ENCODE measurements around the gene WAC. TPM values are rescaled to one million over a fixed set of nuclear protein-coding genes. Genes with fewer than 3 reads are reported as not detected.
A peak's percentile ranks its signal among the peaks of the same experiment; 100 is the strongest.

WAC gene
- total and polyA plus RNA-seq, 9 of the 15 experiments (the other 6 are each of a cell fraction or from before 2014, with no cell fraction given) = 24.8 to 123 (median 78.2) TPM

- TF ChIP-seq, protein P1, sequence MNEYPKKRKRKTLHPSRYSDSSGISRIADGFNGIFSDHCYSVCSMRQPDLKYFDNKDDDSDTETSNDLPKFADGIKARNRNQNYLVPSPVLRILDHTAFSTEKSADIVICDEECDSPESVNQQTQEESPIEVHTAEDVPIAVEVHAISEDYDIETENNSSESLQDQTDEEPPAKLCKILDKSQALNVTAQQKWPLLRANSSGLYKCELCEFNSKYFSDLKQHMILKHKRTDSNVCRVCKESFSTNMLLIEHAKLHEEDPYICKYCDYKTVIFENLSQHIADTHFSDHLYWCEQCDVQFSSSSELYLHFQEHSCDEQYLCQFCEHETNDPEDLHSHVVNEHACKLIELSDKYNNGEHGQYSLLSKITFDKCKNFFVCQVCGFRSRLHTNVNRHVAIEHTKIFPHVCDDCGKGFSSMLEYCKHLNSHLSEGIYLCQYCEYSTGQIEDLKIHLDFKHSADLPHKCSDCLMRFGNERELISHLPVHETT (CRISPR knock-in tag; conservative IDR thresholded peaks at IDR 0.05 in 1 of 2, IDR thresholded peaks at IDR 0.05 in 1 of 2) = peak in 1 of 2 experiments; percentile 13; a peak in 1 of 4 replicates
- TF ChIP-seq, protein P2, sequence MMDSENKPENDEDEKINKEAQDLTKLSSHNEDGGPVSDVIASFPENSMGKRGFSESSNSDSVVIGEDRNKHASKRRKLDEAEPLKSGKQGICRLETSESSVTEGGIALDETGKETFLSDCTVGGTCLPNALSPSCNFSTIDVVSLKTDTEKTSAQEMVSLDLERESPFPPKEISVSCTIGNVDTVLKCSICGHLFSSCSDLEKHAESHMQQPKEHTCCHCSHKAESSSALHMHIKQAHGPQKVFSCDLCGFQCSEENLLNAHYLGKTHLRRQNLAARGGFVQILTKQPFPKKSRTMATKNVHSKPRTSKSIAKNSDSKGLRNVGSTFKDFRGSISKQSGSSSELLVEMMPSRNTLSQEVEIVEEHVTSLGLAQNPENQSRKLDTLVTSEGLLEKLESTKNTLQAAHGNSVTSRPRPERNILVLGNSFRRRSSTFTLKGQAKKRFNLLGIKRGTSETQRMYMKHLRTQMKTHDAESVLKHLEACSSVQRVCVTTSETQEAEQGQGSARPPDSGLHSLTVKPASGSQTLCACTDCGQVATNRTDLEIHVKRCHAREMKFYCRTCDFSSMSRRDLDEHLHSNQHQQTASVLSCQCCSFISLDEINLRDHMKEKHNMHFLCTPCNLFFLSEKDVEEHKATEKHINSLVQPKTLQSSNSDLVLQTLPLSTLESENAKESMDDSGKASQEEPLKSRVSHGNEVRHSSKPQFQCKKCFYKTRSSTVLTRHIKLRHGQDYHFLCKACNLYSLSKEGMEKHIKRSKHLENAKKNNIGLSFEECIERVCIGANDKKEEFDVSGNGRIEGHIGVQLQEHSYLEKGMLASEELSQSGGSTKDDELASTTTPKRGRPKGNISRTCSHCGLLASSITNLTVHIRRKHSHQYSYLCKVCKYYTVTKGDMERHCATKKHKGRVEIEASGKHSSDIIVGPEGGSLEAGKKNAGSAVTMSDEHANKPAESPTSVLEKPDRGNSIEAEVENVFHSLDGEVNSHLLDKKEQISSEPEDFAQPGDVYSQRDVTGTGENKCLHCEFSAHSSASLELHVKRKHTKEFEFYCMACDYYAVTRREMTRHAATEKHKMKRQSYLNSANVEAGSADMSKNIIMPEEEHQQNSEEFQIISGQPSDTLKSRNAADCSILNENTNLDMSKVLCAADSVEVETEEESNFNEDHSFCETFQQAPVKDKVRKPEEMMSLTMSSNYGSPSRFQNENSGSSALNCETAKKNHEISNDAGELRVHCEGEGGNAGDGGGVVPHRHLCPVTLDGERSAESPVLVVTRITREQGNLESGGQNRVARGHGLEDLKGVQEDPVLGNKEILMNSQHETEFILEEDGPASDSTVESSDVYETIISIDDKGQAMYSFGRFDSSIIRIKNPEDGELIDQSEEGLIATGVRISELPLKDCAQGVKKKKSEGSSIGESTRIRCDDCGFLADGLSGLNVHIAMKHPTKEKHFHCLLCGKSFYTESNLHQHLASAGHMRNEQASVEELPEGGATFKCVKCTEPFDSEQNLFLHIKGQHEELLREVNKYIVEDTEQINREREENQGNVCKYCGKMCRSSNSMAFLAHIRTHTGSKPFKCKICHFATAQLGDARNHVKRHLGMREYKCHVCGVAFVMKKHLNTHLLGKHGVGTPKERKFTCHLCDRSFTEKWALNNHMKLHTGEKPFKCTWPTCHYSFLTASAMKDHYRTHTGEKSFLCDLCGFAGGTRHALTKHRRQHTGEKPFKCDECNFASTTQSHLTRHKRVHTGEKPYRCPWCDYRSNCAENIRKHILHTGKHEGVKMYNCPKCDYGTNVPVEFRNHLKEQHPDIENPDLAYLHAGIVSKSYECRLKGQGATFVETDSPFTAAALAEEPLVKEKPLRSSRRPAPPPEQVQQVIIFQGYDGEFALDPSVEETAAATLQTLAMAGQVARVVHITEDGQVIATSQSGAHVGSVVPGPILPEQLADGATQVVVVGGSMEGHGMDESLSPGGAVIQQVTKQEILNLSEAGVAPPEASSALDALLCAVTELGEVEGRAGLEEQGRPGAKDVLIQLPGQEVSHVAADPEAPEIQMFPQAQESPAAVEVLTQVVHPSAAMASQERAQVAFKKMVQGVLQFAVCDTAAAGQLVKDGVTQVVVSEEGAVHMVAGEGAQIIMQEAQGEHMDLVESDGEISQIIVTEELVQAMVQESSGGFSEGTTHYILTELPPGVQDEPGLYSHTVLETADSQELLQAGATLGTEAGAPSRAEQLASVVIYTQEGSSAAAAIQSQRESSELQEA (IDR thresholded peaks at IDR 0.05; ENCODE audit: low read depth) = no peak
- no peak for TF ChIP-seq ZBTB1 (CRISPR knock-in tag; IDR thresholded peaks at IDR 0.05; ENCODE audit: borderline replicate concordance, low read depth)
- TF ChIP-seq GATA2 (CRISPR knock-in tag; IDR thresholded peaks at IDR 0.05) = no peak
- peak in 1 of 2 experiments; percentile 11 for TF ChIP-seq E2F6 (IDR thresholded peaks at IDR 0.05; ENCODE audit: borderline replicate concordance in 1 of 2, extremely low read depth in 1 of 2, insufficient read depth in 1 of 2, insufficient read length in 1 of 2, low read depth in 1 of 2, low read length in 1 of 2, poor library complexity in 1 of 2, severe bottlenecking in 1 of 2)
- no peak for TF ChIP-seq MBD2 (IDR thresholded peaks at IDR 0.05; ENCODE audit: borderline replicate concordance, low read depth)
- no peak for TF ChIP-seq CUX1 (CRISPR knock-in tag; IDR thresholded peaks at IDR 0.05)
- TF ChIP-seq SP2 (IDR thresholded peaks at IDR 0.05; ENCODE audit: extremely low read depth, low read depth, low read length, poor library complexity, severe bottlenecking) = no peak
- TF ChIP-seq NFXL1 (CRISPR knock-in tag; IDR thresholded peaks at IDR 0.05) = no peak
- peak; percentile 14 for TF ChIP-seq CCNT2 (IDR thresholded peaks at IDR 0.05; ENCODE audit: borderline replicate concordance, extremely low read depth, insufficient read length, low read depth, low read length)
Observed at GRCh38 chr10:28533186-28533564, 257 bp downstream of the WAC start (continued).

All from K562 (cell line).